Smooth muscle cell (in vitro differentiated cells): Measurements from ENCODE around the gene SYT6. TPM values are rescaled to one million over a fixed set of nuclear protein-coding genes. Genes with fewer than 3 reads are reported as not detected.

Experiments
- DNase-seq: peaks from one replicate; lab custom pipeline; 2025; ENCODE audit not compliant: unreplicated experiment; lab: John Stamatoyannopoulos, UW
- H2AFZ ChIP-seq: fragments of 200-600 bp; sonication (generic); 2 replicates; pipeline ENCODE4 v1.6.0; 2016; ENCODE audit warnings: antibody characterized with exemption, low read depth, mild to moderate bottlenecking
- H3F3A ChIP-seq: fragments of 200-600 bp; sonication (generic); 2 replicates; pipeline ENCODE4 v1.6.0; 2017; ENCODE audit warnings: antibody characterized with exemption, low read depth
- H3K27ac ChIP-seq: fragments of 200-600 bp; sonication (generic); 2 replicates; pipeline ENCODE4 v1.5.1; 2016; ENCODE audit warnings: low read depth, mild to moderate bottlenecking
- H3K27me3 ChIP-seq: fragments of 200-600 bp; sonication (generic); 2 replicates; pipeline ENCODE4 v1.6.1; 2016; ENCODE audit warnings: low read depth, mild to moderate bottlenecking
- H3K36me3 ChIP-seq: fragments of 200-600 bp; sonication (generic); 2 replicates; pipeline ENCODE4 v1.5.1; 2016; ENCODE audit warnings: low read depth
- H3K4me1 ChIP-seq: fragments of 200-600 bp; sonication (generic); 2 replicates; pipeline ENCODE4 v1.5.1; 2016; ENCODE audit warnings: low read depth
- H3K4me2 ChIP-seq: fragments of 200-600 bp; sonication (generic); 2 replicates; pipeline ENCODE4 v1.6.0; 2016; ENCODE audit warnings: mild to moderate bottlenecking
- H3K4me3 ChIP-seq: fragments of 200-600 bp; sonication (generic); 2 replicates; pipeline ENCODE4 v1.5.1; 2016; ENCODE audit warnings: mild to moderate bottlenecking
- H3K79me2 ChIP-seq: fragments of 200-600 bp; sonication (generic); 2 replicates; pipeline ENCODE4 v1.6.0; 2016; ENCODE audit warnings: low read depth, mild to moderate bottlenecking
- H3K9ac ChIP-seq: fragments of 200-600 bp; sonication (generic); 2 replicates; pipeline ENCODE4 v1.6.0; 2016; ENCODE audit warnings: low read depth
- H3K9me3 ChIP-seq: fragments of 200-600 bp; sonication (generic); replicated peaks from 2 replicates; pipeline ENCODE4 v1.5.1; 2016; ENCODE audit warnings: low read depth
- H4K20me1 ChIP-seq: fragments of 200-600 bp; sonication (generic); 2 replicates; pipeline ENCODE4 v1.6.0; 2016; ENCODE audit warnings: low read depth
- WGBS: methylation state at CpG from one replicate; pipeline ENCODE4 v1.1.7; 2016; ENCODE audit warnings: low lambda C conversion rate; 5-methylcytosine and 5-hydroxymethylcytosine counted together
- polyA plus RNA-seq: library from polyadenylated mRNA; unstranded; fragments of >200 nt; fragmentation: Nextera tagmentation; extraction: Ambion mirVana; gene quantifications from 2 replicates; pipeline ENCODE4 v1.2.1, GENCODE V29; 2016
- total RNA-seq: library from RNA; depleted of rRNA; stranded (reverse); fragments of >200 nt; gene quantifications from 2 replicates; pipeline ENCODE4 v1.2.3, GENCODE V29; 2014
- TF ChIP-seq, protein P1 (sequence below): fragments of 200-600 bp; sonication (generic); IDR thresholded peaks from 2 replicates; pipeline ENCODE4 v1.5.1; 2017; ENCODE audit warnings: borderline replicate concordance, mild to moderate bottlenecking, antibody characterized with exemption; ENCODE audit not compliant: insufficient read depth, poor library complexity, severe bottlenecking

SYT6 gene
- total and polyA plus RNA-seq, 2 experiments from 2014 or later = not detected

DNA sequence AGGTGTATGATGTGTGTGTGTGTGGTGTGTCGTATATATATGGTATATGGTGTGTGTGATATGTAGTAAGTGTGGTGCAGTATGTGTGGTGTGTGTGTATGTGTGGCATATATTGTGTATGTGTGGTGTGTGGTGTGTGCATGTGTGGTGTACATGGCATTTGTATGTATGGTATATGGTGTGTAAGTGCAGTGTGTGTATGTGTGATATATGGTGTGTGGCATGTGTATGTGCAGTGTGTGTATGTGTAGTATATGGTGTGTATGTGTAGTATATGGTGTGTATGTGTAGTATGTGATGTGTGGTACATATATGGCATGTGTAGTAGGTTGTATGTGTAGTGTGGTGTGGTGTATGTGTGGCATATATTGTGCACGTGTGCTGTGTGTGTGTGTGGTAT is 99.5 kb downstream of the SYT6 start:
- TF ChIP-seq, protein P1, sequence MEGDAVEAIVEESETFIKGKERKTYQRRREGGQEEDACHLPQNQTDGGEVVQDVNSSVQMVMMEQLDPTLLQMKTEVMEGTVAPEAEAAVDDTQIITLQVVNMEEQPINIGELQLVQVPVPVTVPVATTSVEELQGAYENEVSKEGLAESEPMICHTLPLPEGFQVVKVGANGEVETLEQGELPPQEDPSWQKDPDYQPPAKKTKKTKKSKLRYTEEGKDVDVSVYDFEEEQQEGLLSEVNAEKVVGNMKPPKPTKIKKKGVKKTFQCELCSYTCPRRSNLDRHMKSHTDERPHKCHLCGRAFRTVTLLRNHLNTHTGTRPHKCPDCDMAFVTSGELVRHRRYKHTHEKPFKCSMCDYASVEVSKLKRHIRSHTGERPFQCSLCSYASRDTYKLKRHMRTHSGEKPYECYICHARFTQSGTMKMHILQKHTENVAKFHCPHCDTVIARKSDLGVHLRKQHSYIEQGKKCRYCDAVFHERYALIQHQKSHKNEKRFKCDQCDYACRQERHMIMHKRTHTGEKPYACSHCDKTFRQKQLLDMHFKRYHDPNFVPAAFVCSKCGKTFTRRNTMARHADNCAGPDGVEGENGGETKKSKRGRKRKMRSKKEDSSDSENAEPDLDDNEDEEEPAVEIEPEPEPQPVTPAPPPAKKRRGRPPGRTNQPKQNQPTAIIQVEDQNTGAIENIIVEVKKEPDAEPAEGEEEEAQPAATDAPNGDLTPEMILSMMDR = no peak
- no peaks in the 10 kb centered on the region for H3K9me3 ChIP-seq
- H2AFZ ChIP-seq = no peak overlapping the region
- H4K20me1 ChIP-seq = no peaks in the 10 kb centered on the region
- no peaks in the 10 kb centered on the region for H3K36me3 ChIP-seq
- H3F3A ChIP-seq = no peaks in the 10 kb centered on the region
- H3K4me2 ChIP-seq = no peak overlapping the region
- H3K27ac ChIP-seq = no peak overlapping the region
- no peak overlapping the region for H3K4me3 ChIP-seq
- no peak overlapping the region for H3K9ac ChIP-seq
- H3K27me3 ChIP-seq = no peaks in the 10 kb centered on the region
- H3K79me2 ChIP-seq = no peaks in the 10 kb centered on the region
- H3K4me1 ChIP-seq = no peaks in the 10 kb centered on the region
- WGBS = 100% methylated on average over 2 of the region's 2 CpGs
- DNase-seq = no peak

DNA sequence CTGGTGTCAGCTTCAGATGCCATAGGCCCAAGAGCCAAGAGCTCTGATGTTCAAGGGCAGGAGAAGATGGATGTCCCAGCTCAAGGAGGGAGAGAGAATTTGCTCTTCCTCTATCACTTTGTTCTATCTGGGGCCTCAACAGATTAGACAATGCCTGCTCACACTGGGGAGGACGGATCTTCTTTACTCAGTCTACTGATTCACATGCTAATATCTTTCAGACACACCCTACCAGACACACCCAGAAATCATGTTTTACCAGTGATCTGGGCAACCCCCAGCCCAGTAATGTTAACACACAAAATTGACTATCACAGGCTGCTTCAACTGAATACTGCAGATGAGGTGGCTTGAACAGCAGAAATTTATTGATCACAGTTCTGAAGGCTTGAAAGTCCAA is 105.4 kb downstream of the SYT6 start:
- Histone ChIP-seq H3K9me3 (no peaks in the 10 kb centered on the region), H3K9ac (no peak overlapping the region), H3K4me2 (no peak overlapping the region), H4K20me1 (no peaks in the 10 kb centered on the region), H3K4me3 (no peak overlapping the region), H3F3A (no peaks in the 10 kb centered on the region), H3K4me1 (no peaks in the 10 kb centered on the region), H3K36me3 (no peaks in the 10 kb centered on the region), H3K27ac (no peak overlapping the region), H3K27me3 (no peaks in the 10 kb centered on the region), H2AFZ (no peak overlapping the region), H3K79me2 (no peaks in the 10 kb centered on the region)
- TF ChIP-seq, protein P1 = no peak
- no peak for DNase-seq
- 83% methylated on average over 1 of the region's 1 CpG for WGBS

DNA sequence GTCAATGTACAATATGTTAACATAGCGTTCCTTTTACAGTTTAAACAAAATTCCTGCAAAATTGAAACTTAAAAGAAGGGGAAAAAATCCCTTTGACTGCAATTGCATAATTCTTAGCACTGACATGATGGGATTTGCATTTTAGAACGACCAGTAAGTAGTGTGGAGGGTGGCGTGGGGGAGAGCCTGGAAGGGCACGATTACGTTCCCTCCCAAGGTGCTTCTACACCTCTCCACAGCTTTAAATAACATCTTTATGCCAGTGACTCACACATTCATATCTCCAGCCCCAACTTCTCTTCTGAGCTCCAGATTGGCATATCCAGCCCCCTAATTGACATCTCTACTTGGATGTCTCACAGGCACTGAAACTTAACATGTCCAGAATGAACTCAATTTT is 110.1 kb downstream of the SYT6 start:
- Histone ChIP-seq H2AFZ (no peak overlapping the region), H3K36me3 (no peaks in the 10 kb centered on the region), H3K27me3 (no peaks in the 10 kb centered on the region), H3K4me1 (peaks cover 15% of the 10 kb centered on the region), H4K20me1 (no peaks in the 10 kb centered on the region), H3K9me3 (no peaks in the 10 kb centered on the region), H3K4me2 (no peak overlapping the region), H3F3A (no peaks in the 10 kb centered on the region), H3K9ac (no peak overlapping the region), H3K27ac (no peak overlapping the region), H3K79me2 (no peaks in the 10 kb centered on the region), H3K4me3 (no peak overlapping the region)
- TF ChIP-seq, protein P1 = no peak
- no peak for DNase-seq
- WGBS = 92% methylated on average over 5 of the region's 5 CpGs

DNA sequence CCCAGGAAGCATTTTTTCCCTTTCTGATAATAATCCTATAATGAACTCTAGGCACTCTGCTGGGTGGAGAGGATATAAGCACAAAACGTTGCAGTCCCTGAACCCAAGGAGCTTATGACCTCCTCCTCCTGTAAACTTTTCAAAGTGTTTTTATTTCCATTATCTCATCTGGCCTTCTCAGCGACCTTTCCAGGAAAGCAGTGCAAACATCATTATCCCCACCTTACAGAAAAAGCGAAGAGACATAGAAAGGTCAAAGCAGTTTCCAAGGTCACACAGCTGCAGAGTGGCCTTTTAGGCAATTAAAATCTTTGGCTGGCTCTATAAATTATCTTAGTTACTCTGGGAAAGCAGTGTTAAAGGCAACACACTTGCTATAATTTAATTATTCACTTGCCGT is 110.6 kb downstream of the SYT6 start:
- 76% methylated on average over 4 of the region's 4 CpGs for WGBS
- Histone ChIP-seq H3F3A (no peaks in the 10 kb centered on the region), H3K9ac (no peak overlapping the region), H2AFZ (no peak overlapping the region), H3K36me3 (no peaks in the 10 kb centered on the region), H3K79me2 (no peaks in the 10 kb centered on the region), H3K4me2 (no peak overlapping the region), H3K4me1 (peaks cover 20% of the 10 kb centered on the region), H3K27me3 (no peaks in the 10 kb centered on the region), H4K20me1 (no peaks in the 10 kb centered on the region), H3K9me3 (no peaks in the 10 kb centered on the region), H3K27ac (no peak overlapping the region), H3K4me3 (no peak overlapping the region)
- no peak for DNase-seq
- TF ChIP-seq, protein P1 = no peak
